Amniotic stem cell (primary cell): Measurements from ENCODE around the gene CIAO2A.
"Not testable (repeated sequence)": the region's sequence is repeated elsewhere in the genome, so short reads cannot be mapped to it uniquely, and the experiment has no call there.

ENCODE experiments used
- DNase-seq: peaks from one replicate; lab custom pipeline; 2025; lab: John Stamatoyannopoulos, UW

The CIAO2A gene, protein sequence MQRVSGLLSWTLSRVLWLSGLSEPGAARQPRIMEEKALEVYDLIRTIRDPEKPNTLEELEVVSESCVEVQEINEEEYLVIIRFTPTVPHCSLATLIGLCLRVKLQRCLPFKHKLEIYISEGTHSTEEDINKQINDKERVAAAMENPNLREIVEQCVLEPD

DNA sequence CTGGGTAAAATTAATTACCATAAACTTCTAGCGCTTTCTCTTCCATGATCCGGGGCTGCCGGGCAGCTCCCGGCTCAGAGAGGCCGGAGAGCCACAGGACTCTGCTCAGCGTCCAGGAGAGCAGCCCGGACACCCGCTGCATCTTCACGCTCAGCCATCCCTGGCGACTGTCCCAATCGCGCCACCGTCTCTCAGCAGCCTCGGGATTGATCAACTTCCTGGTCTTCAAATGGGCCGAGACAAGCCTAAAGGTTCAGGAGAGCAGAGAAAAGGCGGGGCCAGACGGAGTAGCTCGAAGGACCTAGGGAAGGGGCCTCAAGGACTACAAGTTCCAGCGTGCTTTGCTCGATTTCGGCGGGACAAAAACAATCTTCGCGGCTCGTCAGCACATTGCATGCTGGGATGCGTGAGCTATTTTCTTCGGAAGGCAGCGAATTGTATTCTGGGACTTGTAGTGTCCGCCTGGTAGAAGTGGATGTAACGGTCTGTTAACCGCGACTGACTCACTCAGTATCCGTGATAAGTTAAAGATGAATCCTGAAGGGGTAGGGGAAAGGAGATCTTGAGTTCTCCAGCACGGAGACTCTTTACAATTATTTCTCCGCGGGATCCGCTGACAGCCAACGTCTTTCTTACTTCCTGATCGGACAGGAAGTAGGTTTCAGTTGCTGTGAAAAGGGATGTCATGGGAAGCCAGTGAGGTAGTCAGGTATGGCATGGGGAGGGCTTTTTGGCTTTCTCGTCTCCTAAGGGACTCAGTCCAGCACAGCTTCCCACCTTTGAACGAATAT, at the start of gene CIAO2A:
CIAO2A (minus strand) TSS at position 212 of the 791 bp plus-strand sequence; CDS start at position 142, 70 bp downstream.
- peak; percentile 93 for DNase-seq

DNA sequence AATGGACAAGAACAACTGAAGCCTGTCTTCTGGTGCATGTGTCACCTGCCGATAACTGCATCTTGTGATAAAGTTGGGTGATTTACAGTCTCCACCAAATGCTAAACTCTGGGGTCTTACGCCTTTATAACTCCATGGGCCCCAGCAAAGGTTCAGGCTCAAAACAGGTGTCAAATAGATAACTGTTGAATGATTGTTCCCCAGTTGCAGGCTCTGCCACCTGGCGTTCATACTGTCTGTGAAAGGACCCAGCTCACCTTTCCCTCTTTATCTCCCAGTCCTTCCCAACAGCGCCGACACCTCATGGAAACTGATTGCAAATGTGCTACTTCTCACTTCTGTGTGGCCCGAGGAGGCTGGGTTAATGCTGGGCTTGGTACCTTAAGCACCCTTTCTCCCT, 49.6 kb upstream of the CIAO2A start:
- no peak for DNase-seq

DNA sequence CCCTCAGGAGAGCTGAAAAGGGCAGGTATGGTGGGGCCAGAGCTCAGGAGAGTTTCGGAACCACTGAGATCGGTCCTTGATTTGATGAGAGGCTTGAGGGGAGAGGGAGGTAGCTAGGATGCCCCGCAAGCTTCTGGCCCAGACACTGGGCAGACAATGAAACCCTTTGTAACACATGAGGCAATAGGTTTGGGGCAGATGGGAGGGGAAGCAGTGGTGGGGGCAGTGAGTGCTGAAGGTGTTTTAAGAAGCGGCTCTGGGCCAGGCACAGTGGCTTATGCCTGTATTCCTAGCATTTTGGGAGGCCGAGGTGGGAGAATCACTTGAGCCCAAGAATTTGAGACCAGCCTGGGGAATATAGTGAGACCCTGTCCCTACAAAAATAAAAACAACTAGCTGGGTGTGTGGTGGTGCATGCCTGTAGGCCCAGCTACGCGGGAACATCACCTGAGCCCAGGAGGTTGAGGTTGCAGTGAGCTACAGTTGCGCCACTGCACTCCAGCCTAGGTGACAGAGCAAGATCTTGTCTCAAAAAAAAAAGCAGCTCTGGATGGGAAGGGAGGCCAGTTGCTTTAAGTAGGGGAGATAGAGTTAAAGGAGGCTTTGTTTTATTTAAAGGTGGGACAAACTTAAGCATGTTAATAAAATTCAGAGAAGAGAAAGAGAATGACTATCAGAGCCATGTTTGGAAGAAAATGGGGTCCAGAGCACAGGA, 48.3 kb upstream of the CIAO2A start:
- DNase-seq: no peak

DNA sequence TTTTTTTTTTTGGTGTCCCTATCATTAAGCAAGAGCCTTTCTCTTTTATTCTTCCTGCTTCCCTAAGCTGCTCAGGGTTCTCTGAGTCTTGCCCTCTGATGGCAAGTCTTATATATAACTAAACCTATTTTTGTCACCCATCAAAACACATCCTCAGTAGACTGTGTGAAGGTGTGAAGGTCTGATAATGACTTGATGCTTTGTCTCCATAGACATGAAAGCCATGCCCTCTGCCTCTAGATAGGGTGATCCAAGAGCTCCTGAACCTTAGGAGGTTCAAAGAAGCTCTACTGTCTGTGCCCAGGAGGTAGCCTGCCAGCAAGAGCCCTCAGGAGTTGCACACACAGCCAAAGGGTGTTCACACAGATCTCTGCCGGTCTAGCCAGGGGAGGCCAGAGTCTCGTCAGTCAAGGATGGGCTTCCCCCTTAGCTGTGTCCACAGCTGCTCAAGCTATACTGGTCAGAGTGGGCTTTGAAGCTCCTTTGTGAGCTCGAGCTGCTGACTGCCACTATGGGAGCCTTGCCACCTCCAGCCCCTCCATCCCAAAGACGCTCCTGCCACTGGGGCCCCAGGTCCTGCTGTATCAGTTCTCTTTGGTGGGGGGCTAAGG, 44.8 kb upstream of the CIAO2A start:
- DNase-seq: no peak

DNA sequence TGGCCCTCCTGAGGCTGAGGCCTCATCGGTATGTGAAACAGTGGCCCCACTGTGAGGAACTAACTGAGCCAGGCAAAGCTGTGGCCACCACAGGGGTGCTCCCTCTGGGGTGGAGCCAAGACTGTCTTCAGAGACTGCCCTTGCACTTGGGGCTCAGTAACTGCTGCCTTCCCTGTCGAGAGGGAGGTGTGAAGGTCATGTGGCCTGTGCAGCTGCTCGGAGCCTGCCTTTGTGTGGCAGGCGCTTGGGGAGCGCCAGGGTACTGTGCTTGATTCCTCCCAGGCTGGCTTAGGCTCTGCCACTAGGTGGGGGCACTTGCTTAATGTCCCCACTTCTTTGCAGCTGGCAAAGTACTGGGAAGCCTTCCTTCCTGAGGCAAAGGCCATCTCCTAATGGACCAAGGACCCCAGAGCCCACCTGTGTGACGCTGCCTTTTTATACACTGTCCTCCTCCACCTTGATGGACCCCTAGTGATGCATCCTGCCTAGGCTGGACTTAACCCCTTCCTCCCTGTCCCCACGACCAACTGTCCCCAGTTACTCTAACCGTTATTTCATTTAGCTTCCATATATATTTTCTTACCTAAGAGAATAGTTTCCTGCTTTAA, 43.7 kb upstream of the CIAO2A start:
- no peak for DNase-seq

DNA sequence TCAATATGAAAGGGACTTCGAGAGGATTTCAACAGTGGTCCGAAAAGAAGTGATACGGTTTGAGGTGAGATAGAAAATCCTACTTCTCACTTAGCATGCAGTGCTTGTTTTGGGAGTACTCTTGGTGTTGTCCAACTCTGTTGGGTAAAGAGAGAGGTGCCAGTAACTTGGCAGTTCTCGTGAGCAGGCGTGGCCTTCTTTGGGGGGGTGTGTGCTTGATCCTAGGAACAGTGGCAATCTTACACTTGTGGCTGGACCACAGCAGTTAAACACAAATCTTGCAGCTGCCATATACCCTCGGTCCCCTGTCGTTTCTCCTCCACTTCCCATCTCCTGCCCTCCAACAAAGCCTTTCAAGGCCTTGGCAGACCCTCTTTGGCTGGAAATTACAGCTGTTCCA, 42.7 kb upstream of the CIAO2A start:
- no peak for DNase-seq

DNA sequence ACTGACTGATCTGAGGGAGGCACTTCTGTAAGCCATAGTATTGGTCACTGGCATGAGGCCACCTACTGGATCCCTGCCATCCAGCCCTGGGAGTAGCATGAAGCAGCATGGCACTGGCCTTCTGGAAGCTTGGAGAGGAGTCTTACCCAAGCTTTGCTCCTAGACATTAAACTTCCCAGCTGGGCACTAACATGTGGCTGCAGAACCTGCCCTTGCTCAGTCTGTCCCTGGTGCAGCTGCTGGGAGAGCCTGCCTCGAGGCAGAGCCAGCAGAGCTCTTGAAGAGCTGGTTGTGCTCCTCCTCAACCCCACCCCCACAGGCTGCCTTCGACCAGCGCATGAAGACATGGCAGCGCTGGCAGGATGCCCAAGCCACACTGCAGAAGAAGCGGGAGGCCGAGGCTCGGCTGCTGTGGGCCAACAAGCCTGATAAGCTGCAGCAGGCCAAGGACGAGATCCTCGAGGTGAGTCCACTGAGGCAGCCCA, 40.7 kb upstream of the CIAO2A start:
- no peak for DNase-seq

DNA sequence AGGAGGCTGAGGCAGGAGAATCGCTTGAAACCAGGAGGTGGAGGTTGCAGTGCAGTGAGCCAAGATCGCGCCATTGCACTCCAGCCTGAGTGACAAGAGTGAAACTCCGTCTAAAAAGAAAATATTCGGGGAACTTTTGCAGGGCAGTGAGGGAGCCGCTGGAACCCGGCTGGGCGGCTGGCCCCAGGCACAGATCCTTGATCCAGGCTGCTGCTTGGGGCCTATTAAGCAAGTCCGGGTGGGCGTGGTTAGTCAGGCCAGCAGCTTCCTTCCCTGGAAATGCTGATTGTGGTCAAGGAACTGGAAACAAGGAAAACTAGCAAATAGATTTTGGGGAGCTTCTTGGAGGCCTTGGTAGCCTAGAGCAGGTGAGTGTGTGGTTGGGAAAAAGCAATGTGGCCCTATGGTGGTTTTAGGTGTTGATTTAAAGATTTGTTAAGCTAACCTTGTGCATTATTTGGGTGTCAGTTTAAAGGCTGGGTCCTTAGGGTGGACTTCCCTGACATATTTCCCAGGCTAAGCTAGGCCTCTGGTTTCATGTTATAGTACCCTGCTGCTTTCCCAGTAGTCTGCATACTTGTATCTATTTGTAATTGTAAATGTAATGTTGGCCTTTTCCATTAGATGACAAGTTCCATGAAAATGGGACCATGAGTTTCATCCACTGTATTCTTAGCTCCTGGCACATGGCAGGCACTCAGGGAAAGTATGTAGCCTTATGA, 40.1 kb upstream of the CIAO2A start:
- no peak for DNase-seq

DNA sequence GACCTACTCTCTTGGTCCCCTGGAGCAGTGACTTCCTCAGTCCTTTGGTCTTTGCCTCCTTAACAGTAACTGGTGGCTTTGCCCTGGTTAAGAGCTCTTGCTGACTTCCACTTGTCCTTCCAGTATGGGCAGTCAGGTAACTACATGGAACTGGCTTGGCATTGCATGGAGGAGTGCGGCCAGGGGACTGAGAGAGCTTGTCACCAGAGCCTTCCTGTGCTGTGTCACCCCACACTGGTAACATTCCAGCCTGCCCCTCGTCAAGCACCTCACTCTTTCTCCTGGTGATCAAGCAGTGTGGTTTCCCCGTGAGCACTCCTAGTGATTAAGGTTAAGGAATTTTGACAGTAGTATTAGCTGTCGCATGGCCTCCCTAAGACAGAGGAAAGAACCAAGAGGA, 38.6 kb upstream of the CIAO2A start:
- DNase-seq: no peak

DNA sequence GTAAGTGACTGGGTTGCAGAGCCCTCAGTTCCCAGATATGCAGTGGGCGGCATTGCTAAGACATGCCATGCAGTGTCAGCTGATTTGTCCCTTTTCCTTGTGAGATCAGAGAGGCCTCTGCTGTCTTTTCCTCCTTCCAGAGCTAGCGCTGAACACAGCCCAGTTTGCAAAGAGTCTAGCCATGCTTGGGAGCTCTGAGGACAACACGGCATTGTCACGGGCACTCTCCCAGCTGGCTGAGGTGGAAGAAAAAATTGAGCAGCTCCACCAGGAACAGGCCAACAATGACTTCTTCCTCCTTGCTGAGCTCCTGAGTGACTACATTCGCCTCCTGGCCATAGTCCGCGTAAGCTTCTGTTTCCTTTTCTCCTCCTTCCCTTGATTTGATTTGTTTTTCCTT, 37.9 kb upstream of the CIAO2A start:
- DNase-seq: no peak

DNA sequence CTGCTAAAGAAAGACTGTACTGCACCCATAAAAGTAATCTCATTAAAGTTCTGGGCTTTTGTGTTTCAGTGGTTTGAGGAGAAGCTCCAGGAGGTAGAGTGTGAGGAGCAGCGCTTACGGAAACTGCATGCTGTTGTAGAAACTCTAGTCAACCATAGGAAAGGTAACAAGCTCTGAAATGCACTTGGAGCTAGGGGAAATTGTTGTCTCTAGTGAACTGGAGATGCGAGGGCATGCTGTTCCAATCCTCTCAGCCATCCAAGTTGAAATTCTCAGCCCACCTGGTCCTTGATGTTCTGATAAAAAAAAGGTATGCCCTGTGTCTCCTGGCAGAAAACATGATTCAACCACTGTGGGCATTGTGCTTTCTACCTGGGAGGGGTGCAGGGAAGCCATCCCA, 36.5 kb upstream of the CIAO2A start:
- no peak for DNase-seq

DNA sequence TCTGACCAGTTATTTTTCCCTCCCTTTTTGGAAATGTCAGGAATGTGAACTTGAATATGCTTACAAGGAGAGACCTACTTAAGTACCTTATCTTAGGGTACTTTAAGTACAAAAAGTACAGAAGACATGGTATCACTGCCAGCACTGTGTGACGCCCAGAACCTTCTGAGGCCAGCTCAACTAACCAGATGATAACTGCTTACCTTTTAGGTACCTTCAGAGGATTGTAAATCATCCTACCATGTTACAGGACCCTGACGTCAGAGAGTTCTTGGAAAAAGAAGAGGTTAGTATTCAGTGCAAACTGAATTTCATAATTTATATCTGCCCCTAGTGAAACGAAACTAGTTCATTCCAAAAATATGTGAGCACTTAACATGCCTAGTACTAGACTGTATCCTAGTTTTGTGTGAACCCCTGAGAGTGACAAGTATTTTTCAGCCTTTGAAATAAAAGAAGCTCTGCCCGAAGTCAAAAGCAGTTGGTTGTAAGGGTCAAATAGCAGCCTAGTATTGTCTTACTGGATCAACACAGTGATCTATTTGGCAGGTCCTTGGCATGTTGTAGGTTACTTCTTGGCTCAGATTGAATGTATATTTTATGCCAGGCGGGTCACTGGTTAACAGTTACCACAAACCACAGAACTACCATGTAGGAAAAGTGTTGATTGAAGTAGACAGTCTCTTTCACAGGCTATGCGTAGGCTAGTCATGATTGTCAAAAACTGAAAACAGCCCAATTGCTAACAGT, 34.1 kb upstream of the CIAO2A start:
- no peak for DNase-seq

DNA sequence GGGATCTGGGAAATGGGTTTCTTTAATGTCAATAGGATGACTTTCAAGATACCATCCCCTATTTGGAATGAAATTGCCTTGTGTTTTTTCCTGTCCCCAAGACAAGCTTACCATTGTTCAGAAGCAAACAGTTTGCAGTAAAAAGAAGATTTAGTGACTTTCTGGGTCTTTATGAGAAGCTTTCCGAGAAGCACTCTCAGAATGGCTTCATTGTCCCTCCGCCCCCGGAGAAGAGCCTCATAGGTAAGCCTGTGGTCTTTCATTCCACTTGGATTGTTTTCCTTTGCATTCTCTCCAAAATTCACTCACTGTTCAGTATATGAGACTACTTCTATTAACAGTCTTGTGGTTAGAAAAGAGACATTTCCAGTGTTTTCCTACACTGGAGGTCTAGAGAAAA, 32.3 kb upstream of the CIAO2A start:
- DNase-seq: no peak

DNA sequence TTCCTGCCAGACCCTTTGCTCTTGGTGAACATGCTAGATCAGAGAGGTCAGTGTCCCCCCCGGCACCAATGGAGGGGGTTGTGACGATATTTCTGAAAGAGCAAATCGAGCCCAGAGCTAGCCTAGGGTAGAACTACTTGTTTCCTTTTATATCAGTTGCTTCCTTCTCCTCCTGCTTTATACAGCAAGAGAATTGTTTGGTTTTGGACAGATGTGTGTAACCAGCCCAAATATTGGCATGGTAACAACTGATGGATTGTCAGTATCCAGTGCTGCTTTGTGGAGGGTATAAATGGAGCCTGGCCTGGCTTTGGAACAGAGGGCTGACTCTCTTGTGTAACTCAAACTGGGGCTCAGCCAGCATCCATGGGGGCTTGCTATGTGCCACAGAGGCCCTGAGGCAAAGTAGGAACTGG, 29.3 kb upstream of the CIAO2A start:
- no peak for DNase-seq

DNA sequence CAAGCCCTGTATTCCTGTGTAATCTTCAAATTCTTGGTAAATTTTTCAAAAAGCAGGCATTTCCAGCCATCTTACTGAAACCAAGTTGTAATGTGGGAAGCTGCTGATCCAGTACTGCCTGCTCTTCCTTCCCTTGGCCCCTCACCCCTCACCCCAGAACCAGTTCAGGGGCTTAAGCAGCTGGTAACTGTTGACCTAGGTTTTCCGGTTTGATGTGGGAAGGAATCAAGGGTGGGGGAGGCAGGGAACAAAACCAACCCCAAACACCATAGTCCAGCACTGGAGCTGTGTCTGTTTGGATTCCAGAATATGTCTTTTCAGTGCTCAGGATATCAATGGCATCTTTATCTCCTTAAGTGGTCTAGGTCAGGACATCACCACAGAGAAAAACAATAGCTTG, 28.8 kb upstream of the CIAO2A start:
- DNase-seq: no peak

DNA sequence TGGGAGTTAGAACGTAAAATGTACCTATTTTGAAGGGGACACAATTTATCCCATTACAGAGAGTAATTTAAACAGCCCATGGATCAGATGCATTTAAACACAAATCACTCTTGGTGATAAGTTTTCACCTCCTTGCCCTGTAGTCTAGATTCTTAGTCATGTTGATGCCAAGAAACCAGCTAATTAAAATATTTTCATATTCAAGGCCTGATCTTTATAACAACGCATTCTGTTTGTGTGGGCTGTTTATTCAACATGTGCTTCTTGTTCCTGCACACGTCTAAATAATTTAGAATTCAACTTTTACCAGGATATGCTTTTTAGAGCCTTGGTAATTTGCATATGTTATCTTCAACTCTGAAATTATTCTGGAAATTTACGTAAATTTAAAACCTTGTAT, 28.0 kb upstream of the CIAO2A start:
- DNase-seq: no peak

DNA sequence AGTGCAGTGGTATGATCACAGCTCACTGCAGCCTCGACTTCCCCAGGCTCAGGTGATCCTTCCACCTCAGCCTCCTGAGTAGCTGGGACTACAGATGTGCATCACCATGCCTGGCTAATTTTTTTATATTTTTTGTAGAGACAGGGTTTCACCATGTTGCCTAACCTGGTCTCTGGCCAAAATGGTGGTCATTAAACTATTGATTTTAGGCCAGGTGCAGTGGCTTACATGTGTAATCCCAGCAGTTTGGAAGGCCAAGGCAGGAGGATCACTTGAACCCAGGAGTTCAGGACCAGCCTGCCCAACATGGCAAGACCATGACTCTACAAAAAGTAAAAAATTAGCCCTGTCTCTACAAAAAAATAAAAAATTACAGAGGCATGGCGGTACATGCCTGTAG, 26.7 kb upstream of the CIAO2A start:
- DNase-seq: not testable (repeated sequence)

DNA sequence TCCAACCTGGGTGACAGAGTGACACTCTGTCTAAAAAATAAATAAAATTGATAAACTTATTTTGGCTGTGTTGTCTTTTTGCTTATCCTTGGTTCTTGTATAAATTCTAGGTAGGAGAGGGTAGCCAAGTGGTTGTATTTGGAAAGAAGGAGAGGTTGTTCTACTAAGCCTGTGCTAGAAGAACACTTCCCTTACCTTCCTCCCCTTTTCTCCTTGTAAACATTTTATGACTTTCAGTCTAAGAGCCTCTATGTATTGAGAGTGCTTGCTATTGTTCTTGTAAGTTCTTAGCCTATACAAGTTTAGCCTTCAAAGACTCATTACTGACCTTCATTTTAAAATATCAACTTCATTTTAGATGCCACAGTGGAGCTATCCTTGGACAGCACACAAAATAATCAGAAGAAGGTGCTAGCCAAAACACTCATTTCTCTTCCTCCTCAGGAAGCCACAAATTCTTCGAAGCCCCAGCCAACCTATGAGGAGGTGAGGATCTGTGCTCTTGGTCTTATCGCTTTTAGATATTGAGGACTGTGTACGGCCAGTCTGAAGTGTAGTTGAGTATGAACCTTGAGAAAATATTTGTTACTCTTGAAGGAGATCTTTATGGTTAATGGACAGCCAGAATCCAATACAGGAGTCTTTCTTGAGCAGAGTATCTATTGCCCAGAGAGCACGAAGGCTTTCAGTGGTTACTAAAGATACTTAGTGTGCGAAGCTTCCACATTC, 24.3 kb upstream of the CIAO2A start:
- DNase-seq: no peak

DNA sequence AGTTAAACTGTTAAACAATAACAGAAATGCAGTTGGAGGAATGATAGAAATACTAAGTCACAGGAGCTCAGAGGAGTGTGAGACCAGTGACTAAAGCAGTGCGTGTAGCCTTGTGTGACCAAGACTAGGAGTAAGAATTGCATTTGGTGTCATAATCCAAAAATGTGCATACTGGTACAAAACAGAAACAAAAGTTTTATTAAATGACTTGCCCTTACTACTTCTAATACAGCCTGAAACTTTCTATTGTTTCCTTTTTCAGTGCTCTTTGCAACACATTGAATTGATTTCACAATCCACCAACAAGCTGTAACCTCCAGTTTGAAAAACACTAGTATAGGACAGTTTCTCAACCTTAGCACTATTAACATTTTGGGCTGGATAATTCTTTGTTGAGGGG, 19.3 kb upstream of the CIAO2A start:
- no peak for DNase-seq
